ENCODE results near the gene GOLGA6L2. TPM values are rescaled to one million over a fixed set of nuclear protein-coding genes. Genes with fewer than 3 reads are reported as not detected.

Gene GOLGA6L2
- total and polyA plus RNA-seq, 2 of the 13 experiments (the other 11 are each of a cell fraction or from before 2014, with no cell fraction given), result not detected

DNA sequence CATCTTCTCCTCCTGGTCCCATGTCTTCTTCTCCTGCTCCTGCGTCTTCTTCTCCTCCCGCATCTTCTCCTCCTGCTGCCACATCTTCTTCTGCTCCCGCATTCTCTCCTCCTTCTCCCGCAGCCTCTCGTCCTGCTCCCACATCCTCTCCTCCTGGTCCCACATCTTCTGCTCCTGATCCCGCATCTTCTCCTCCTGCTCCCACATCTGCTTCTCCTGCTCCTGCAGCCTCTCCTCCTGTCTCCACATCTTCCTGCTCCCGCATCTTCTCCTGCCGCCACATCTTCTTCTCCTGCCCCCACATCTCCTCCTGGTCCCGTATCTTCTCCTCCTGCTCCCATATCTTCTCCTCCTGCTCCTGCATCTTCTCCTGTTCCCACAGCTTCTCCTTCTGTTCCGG lies 6.4 kb downstream of the GOLGA6L2 start:
- Histone ChIP-seq H4K20me1 (ENCODE audit: insufficient read depth, low read length) (no peaks in the 10 kb centered on the region), H2AFZ (ENCODE audit: low read length) (no peak overlapping the region), H3K4me2 (ENCODE audit: low read depth, low read length) (no peak overlapping the region), H3K4me1 (ENCODE audit: insufficient read depth, low read length) (no peaks in the 10 kb centered on the region), H3K9ac (ENCODE audit: insufficient read depth, low read depth, low read length) (no peak overlapping the region), H3K27ac (ENCODE audit: extremely low read length, insufficient read depth, low read length) (no peak overlapping the region), H3K4me3 (replicated peaks in 1 of 3; ENCODE audit: insufficient read depth in 1 of 3, low read depth in 2 of 3, low read length in 3 of 3) (no peak overlapping the region), H3K27me3 (ENCODE audit: control insufficient read depth in 1 of 2, insufficient read depth in 2 of 2, low read length in 2 of 2) (peaks cover 3 to 25% of the 10 kb centered on the region in 2 experiments; a peak in 3 of 5 replicates), H3K36me3 (replicated peaks in 1 of 2; ENCODE audit: control insufficient read depth in 1 of 2, insufficient read depth in 2 of 2, low read length in 2 of 2) (no peaks in the 10 kb centered on the region), H3K79me2 (ENCODE audit: insufficient read depth, low read length) (no peaks in the 10 kb centered on the region), H3K9me3 (ENCODE audit: low read length) (no peaks in the 10 kb centered on the region)
- ChIA-PET POLR2A (no interaction called here), CTCF (ENCODE audit: low intra/inter-chr PET ratio, low total read pairs) (no interaction called here)
- DNase-seq (ENCODE audit: low spot score), result no peak
- 20% methylated on average over 10 of the region's 10 CpGs for WGBS (ENCODE audit: low lambda C conversion rate)
- FAIRE-seq, result no peak
- intact Hi-C loops (cut with micrococcal nuclease; ENCODE audit: unreplicated experiment) (no loop called here), in situ Hi-C loops (cut with HindIII; ENCODE audit: extremely low pct_ligation_motif_present, low pct_unique_long_range_greater_than_20kb) (no loop called here)
- ATAC-seq, result no peak
- TF ChIP-seq NAIF1 (CRISPR knock-in tag; IDR thresholded peaks at IDR 0.05; ENCODE audit: borderline replicate concordance) (no peak), ZNF446 (CRISPR knock-in tag; IDR thresholded peaks at IDR 0.05) (no peak), KDM6A (CRISPR knock-in tag; IDR thresholded peaks at IDR 0.05; ENCODE audit: low read depth) (no peak), ZBTB20 (CRISPR knock-in tag; IDR thresholded peaks at IDR 0.05; ENCODE audit: borderline replicate concordance, low read depth) (no peak), SRF (IDR thresholded peaks at IDR 0.05; ENCODE audit: low read depth, low read length) (no peak), ZBTB7A (CRISPR knock-in tag; IDR thresholded peaks at IDR 0.05) (no peak), ZNF234 (CRISPR knock-in tag; conservative IDR thresholded peaks at IDR 0.05) (no peak), MTA1 (CRISPR knock-in tag; IDR thresholded peaks at IDR 0.05; ENCODE audit: borderline replicate concordance) (no peak), RARA (CRISPR knock-in tag; IDR thresholded peaks at IDR 0.05) (no peak)
- BruUV-seq (replicated peaks), result no TSS peak

DNA sequence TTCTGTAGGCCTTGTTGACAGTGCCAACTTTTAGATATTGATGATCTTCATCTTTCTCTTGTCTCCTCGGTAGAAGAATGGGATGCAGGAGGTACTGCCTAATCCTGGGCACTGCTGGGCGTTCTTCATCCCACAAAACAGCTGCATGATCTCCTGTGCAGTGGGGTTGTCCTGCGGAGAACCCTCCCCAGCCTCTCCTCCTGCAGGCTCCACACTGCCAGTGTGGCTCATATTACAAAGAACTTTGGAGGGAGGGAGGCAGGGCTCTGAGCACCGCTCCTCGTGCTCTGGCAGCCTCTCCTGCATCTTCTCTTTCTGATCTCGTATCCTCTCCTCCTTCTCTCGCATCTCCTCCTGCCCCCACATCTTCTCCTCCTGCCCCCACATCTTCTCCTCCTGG lies 7.5 kb downstream of the GOLGA6L2 start:
- no peaks in the 10 kb centered on the region for H3K79me2 ChIP-seq (ENCODE audit: insufficient read depth, low read length)
- WGBS (ENCODE audit: low lambda C conversion rate), result 30% methylated on average over 7 of the region's 7 CpGs
- H3K9ac ChIP-seq (ENCODE audit: insufficient read depth, low read depth, low read length), result no peak overlapping the region
- TF ChIP-seq, protein P1, sequence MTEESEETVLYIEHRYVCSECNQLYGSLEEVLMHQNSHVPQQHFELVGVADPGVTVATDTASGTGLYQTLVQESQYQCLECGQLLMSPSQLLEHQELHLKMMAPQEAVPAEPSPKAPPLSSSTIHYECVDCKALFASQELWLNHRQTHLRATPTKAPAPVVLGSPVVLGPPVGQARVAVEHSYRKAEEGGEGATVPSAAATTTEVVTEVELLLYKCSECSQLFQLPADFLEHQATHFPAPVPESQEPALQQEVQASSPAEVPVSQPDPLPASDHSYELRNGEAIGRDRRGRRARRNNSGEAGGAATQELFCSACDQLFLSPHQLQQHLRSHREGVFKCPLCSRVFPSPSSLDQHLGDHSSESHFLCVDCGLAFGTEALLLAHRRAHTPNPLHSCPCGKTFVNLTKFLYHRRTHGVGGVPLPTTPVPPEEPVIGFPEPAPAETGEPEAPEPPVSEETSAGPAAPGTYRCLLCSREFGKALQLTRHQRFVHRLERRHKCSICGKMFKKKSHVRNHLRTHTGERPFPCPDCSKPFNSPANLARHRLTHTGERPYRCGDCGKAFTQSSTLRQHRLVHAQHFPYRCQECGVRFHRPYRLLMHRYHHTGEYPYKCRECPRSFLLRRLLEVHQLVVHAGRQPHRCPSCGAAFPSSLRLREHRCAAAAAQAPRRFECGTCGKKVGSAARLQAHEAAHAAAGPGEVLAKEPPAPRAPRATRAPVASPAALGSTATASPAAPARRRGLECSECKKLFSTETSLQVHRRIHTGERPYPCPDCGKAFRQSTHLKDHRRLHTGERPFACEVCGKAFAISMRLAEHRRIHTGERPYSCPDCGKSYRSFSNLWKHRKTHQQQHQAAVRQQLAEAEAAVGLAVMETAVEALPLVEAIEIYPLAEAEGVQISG (CRISPR knock-in tag; IDR thresholded peaks at IDR 0.05), result no peak
- no peak for TF ChIP-seq NFKB2 (CRISPR knock-in tag; IDR thresholded peaks at IDR 0.05; ENCODE audit: borderline replicate concordance)
- TF ChIP-seq, protein P2, sequence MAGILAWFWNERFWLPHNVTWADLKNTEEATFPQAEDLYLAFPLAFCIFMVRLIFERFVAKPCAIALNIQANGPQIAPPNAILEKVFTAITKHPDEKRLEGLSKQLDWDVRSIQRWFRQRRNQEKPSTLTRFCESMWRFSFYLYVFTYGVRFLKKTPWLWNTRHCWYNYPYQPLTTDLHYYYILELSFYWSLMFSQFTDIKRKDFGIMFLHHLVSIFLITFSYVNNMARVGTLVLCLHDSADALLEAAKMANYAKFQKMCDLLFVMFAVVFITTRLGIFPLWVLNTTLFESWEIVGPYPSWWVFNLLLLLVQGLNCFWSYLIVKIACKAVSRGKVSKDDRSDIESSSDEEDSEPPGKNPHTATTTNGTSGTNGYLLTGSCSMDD (CRISPR knock-in tag; IDR thresholded peaks at IDR 0.05), result no peak
- DNase-seq (ENCODE audit: low spot score) (no peak), ATAC-seq (peak; percentile 38; the same call in 1 of the 3 replicates), FAIRE-seq (no peak)
- H3K9me3 ChIP-seq (ENCODE audit: low read length), result no peaks in the 10 kb centered on the region
- H3K4me2 ChIP-seq (ENCODE audit: low read depth, low read length), result no peak overlapping the region
- BruUV-seq (replicated peaks), result no TSS peak
- H2AFZ ChIP-seq (ENCODE audit: low read length), result no peak overlapping the region
- POLR2A ChIA-PET, result no interaction called here
- H3K4me1 ChIP-seq (ENCODE audit: insufficient read depth, low read length), result peaks cover 8% of the 10 kb centered on the region; the same call in 1 of the 2 replicates
- in situ Hi-C loops (cut with HindIII; ENCODE audit: extremely low pct_ligation_motif_present, low pct_unique_long_range_greater_than_20kb) (no loop called here), intact Hi-C loops (cut with micrococcal nuclease; ENCODE audit: unreplicated experiment) (no loop called here)
- H3K27ac ChIP-seq (ENCODE audit: extremely low read length, insufficient read depth, low read length), result no peak overlapping the region
- peaks cover 3 to 25% of the 10 kb centered on the region in 2 experiments; a peak in 3 of 5 replicates for H3K27me3 ChIP-seq (ENCODE audit: control insufficient read depth in 1 of 2, insufficient read depth in 2 of 2, low read length in 2 of 2)
- CTCF ChIA-PET (ENCODE audit: low intra/inter-chr PET ratio, low total read pairs), result no interaction called here
- H3K36me3 ChIP-seq (replicated peaks in 1 of 2; ENCODE audit: control insufficient read depth in 1 of 2, insufficient read depth in 2 of 2, low read length in 2 of 2), result no peaks in the 10 kb centered on the region
- no peaks in the 10 kb centered on the region for H4K20me1 ChIP-seq (ENCODE audit: insufficient read depth, low read length)
- H3K4me3 ChIP-seq (replicated peaks in 1 of 3; ENCODE audit: insufficient read depth in 1 of 3, low read depth in 2 of 3, low read length in 3 of 3), result no peak overlapping the region

All from HepG2 (cell line).